Muscle of leg (tissue), 11 donors: ENCODE measurements around the gene GALNT9. TPM values are rescaled to one million over a fixed set of nuclear protein-coding genes. Genes with fewer than 3 reads are reported as not detected.

Experiments
- DNase-seq: peaks from one replicate; pipeline ENCODE4 v3.0.0; 2013
- H3K27ac ChIP-seq: one replicate; pipeline ENCODE4 v1.5.1; 2013; ENCODE audit warnings: mild to moderate bottlenecking, low read length, control low read depth
- H3K27me3 ChIP-seq: one replicate; pipeline ENCODE4 v1.6.1; 2013; ENCODE audit warnings: low read length; ENCODE audit not compliant: control insufficient read depth, insufficient read depth
- H3K36me3 ChIP-seq: one replicate; pipeline ENCODE4 v1.6.1; 2013; ENCODE audit warnings: low read length; ENCODE audit not compliant: control insufficient read depth, insufficient read depth
- H3K4me1 ChIP-seq: one replicate; pipeline ENCODE4 v1.6.1; 2013; ENCODE audit warnings: low read length; ENCODE audit not compliant: control insufficient read depth, insufficient read depth
- H3K4me3 ChIP-seq: one replicate; pipeline ENCODE4 v1.5.1; 2013; ENCODE audit warnings: low read length, control low read depth
- H3K9me3 ChIP-seq: replicated peaks from 2 replicates; pipeline ENCODE4 v1.6.1; 2013; ENCODE audit warnings: low read depth, low read length; ENCODE audit not compliant: control insufficient read depth
- WGBS: methylation state at CpG from one replicate; pipeline ENCODE4 v1.1.5; 2013; ENCODE audit warnings: missing lambda C conversion rate; ENCODE audit not compliant: insufficient coverage; 5-methylcytosine and 5-hydroxymethylcytosine counted together
- polyA plus RNA-seq, 8 donors: library from polyadenylated mRNA; unstranded; fragments of 120-200 nt; gene quantifications; one replicate each; pipeline versions ENCODE4 v1.2.1 to v1.2.3, GENCODE V29; 2013; ENCODE audit warnings: inconsistent platforms in 1 of 8, low replicate concordance in 1 of 8; ENCODE audit not compliant: insufficient read length in 8 of 8, insufficient read depth in 1 of 8
- total RNA-seq: library from RNA; stranded (reverse); fragments of 120-200 nt; gene quantifications from one replicate; pipeline ENCODE4 v1.2.4, GENCODE V29; 2013

GALNT9 gene
- total and polyA plus RNA-seq, 9 donors: 0.91 to 3.0 (median 2.0) TPM

DNA sequence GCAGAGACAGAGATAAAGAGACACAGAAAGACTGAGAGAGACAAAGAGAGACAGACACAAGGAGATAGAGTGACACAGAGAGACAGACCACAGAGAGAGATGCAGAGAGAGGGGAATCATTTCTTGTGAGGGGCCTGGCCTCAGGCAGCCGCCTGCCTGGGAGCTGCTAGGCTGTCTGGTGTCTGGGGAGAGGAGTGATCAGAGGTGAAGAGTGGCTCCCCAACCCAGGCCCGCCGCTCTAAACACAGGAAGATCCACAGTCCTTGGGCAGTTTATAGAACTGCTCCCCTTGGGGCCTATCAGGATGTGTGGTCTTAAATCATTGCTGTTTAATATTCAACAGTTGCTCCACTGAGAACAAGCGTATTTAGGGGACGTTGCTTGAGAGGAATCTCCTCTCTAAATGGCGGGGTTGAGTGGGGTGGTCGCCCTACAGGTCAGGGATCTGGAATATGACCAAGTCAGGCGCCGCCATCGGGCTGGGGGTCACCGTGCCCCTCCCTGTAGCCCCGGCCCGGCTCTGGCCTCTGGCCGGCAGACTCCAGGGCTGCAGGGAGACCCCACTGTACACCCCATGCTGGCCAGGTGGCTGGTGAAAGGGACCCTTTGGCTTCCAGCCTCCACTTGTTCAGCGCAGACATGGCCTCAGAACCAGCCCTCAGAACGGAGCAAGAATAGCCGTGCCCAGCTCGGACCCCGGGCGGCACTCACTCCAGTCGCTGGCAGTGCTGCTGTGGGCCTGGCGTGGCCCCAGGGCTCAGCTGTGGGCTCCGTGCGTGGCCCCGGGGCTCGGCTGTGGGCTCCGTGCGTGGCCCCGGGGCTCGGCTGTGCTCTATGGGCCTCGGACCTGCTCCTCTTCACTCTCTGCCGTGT, 89.4 kb downstream of the GALNT9 start:
- Histone ChIP-seq H3K4me1 (peaks cover 5% of the 10 kb centered on the region), H3K27ac (no peak overlapping the region), H3K9me3 (no peaks in the 10 kb centered on the region), H3K36me3 (no peaks in the 10 kb centered on the region), H3K27me3 (peaks cover 8% of the 10 kb centered on the region), H3K4me3 (no peak overlapping the region)
- no peak for DNase-seq
- 66% methylated on average over 21 of the region's 32 CpGs for WGBS

DNA sequence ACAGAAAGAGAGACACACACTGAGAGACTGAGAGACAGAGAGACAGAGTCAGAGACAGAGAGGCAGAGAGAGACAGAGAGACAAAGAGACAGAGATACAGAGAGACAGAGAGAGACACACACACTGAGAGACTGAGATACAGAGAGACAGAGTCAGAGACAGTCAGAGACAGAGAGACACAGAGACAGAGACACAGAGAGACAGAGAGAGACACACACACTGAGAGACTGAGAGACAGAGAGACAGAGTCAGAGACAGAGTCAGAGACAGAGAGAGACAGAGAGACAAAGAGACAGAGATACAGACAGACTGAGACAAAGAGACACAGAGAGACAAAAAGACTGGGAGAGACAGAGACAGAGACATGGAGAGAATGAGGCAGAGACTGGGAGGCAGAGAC, 90.0 kb downstream of the GALNT9 start:
- H3K4me3 ChIP-seq: no peak overlapping the region
- peaks cover 5% of the 10 kb centered on the region for H3K4me1 ChIP-seq
- no peak overlapping the region for H3K27ac ChIP-seq
- DNase-seq: no peak
- H3K27me3 ChIP-seq: peaks cover 8% of the 10 kb centered on the region
- H3K9me3 ChIP-seq: no peaks in the 10 kb centered on the region
- H3K36me3 ChIP-seq: no peaks in the 10 kb centered on the region

DNA sequence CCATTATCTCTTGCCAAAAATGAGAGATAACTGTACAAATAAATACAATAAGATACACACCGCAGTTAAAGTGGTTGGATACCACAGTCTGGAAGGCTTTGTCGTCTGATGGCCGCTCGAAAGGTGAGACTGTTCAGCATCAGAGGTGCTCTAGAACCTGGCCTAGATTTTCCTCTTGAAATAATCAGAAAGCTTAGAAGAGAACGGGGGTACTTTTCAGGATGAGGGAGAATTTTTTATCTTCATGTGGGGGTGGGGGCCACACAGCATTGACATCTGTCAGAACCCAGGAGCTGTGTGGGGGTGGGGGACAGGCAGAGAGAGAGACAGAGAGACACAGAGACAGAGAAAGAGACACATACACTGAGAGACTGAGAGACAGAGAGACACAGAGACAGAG, 90.5 kb downstream of the GALNT9 start:
- peaks cover 8% of the 10 kb centered on the region for H3K27me3 ChIP-seq
- no peak for DNase-seq
- H3K36me3 ChIP-seq: no peaks in the 10 kb centered on the region
- H3K27ac ChIP-seq: no peak overlapping the region
- H3K9me3 ChIP-seq: no peaks in the 10 kb centered on the region
- WGBS: 72% methylated on average over 3 of the region's 5 CpGs
- H3K4me1 ChIP-seq: peaks cover 5% of the 10 kb centered on the region
- H3K4me3 ChIP-seq: no peak overlapping the region

DNA sequence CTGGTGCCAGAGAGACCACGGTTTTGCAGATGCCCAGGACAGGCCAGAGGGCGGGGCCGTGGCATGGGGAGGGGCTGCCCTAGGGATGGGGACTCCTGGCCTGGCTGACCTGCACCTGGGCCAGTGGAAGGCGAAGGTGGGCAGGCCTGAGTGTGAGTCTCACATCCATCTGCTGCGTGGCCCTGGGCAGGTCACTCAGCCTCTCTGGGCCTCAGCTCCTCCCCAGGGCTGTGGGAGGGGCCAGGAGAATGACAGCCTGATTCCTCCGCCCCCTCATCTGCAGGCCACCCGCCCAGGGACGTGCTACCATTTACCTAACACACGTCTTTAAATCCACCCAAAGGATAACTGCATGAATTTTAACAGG, 90.9 kb downstream of the GALNT9 start:
- WGBS: 70% methylated on average over 4 of the region's 9 CpGs
- H3K4me1 ChIP-seq: peaks cover 5% of the 10 kb centered on the region

DNA sequence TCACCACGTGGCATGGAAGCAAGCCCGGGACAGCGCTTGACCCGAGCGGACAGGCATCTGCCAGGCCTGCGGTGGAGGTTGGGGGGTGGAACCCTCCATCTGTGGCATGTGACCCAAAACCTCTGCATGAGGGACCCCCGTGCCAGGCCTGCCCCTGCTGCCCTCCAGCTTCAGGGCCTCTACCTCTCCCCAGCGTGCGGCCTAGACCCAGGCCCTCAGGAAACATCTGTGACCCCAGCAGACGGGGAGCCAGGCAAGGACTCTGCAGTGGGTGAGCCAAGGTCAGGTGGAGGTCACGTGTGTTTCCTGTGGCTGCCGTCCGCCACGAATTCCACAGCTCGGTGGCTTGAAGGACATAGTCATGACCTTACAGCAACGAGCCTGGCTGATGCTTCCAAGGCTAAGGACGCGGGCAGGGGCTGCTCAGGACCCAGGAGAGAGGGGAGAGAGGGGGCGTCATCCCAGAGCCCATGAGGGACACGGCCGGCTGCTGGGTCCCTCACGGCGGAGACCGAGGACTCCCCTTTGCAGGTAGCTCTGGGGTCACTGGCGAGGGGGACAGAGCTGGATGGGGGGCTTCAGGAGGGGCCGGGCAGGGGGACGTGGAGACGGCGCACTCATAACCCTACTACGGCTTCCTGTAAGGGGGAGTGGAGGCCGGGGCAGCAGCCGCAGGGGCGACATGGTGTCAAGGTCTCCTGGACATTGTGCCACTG, 91.5 kb downstream of the GALNT9 start:
- peaks cover 6% of the 10 kb centered on the region for H3K27me3 ChIP-seq
- no peak for DNase-seq
- H3K4me3 ChIP-seq: no peak overlapping the region
- no peaks in the 10 kb centered on the region for H3K9me3 ChIP-seq
- no peak overlapping the region for H3K27ac ChIP-seq
- H3K4me1 ChIP-seq: peaks cover 5% of the 10 kb centered on the region
- H3K36me3 ChIP-seq: no peaks in the 10 kb centered on the region
- 66% methylated on average over 27 of the region's 33 CpGs for WGBS

More for the DNA sequence above, 90.9 kb downstream of the GALNT9 start:
- H3K36me3 ChIP-seq: no peaks in the 10 kb centered on the region
- H3K9me3 ChIP-seq: no peaks in the 10 kb centered on the region
- H3K27ac ChIP-seq: no peak overlapping the region
- no peak for DNase-seq
- no peak overlapping the region for H3K4me3 ChIP-seq
- peaks cover 7% of the 10 kb centered on the region for H3K27me3 ChIP-seq

DNA sequence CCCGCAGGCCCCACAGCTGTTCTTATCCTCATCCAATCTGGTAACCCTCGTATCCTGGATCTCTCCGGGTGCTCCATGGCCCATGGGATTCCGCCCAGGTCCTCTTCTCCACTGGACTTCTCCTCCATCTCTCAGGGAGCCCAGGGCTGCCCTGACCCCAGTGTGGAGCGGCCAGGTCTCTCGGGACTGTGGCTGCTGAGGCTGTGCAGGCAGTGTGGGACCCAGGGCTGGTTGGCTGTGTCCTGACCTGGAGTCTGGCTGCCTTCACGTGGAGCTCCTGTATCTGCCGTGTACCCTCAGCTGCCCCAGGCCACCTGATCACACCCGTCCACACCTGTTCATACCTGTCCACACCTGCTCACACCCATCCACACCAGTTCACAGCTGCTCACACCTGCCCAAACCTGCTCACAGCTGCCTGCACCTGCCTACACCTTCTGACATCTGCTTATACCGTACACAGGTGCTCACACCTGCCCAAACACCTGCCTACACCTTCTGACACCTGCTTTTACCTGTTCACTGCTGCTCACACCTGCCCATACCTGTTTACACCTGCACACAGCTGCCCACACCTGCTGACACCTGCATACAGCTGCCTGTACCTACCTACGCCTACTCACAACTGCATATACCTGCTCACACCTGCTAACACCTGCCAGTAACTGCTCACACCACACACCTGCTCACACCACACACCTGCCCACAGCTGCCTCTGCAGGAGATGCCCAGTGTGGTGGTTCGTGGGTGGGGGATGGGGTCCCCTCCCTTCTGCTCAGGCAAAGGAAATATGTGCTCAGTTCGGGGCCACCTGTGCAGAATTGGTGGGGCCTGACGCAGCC, 92.2 kb downstream of the GALNT9 start:
- no peaks in the 10 kb centered on the region for H3K9me3 ChIP-seq
- 84% methylated on average over 12 of the region's 14 CpGs for WGBS
- peaks cover 5% of the 10 kb centered on the region for H3K4me1 ChIP-seq
- no peak overlapping the region for H3K27ac ChIP-seq
- peaks cover 6% of the 10 kb centered on the region for H3K27me3 ChIP-seq
- no peak for DNase-seq
- H3K4me3 ChIP-seq: no peak overlapping the region
- no peaks in the 10 kb centered on the region for H3K36me3 ChIP-seq

DNA sequence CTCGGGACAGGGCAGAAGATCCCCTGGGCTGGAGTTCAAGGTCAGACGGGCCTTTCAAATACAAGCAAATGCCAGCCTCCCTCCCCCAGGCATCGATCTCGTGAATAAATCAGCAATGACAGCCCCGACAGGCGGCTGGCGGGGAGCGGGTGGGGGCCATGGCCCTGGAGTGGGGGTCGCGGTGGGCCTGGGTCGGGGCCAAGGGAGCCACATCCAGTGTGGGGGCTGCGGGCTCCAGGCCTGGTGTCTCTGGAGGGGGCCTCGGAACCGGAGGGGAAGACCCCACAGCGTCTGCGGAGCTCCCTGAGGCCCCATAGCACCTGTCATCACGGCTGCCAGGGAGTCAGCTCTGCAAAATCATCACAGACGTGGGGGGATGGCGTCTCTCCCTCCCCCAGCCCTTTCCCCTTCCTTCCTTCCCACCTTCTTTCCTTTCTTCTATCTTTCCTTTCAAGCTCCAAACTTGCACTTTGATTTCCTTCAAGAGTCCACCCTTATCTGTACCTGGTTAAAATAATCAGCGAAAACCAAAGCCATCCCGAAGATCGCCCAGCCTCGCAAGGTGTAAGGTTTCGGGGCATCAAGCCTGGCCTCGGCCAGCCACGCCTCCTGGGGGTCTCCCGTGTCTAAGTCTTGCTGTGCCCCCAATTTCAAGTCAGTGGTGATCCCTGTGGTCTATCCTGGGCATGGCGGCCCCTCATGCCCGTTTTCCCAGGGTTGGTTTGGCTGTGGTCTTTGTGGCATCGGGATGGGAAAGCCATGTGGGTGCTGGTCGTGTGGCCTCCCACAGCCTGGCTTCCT, 93.1 kb downstream of the GALNT9 start:
- Histone ChIP-seq H3K36me3 (no peaks in the 10 kb centered on the region), H3K4me1 (peaks cover 5% of the 10 kb centered on the region), H3K27me3 (peaks cover 6% of the 10 kb centered on the region), H3K9me3 (no peaks in the 10 kb centered on the region), H3K27ac (no peak overlapping the region), H3K4me3 (no peak overlapping the region)
- 63% methylated on average over 27 of the region's 31 CpGs for WGBS
- DNase-seq: no peak

DNA sequence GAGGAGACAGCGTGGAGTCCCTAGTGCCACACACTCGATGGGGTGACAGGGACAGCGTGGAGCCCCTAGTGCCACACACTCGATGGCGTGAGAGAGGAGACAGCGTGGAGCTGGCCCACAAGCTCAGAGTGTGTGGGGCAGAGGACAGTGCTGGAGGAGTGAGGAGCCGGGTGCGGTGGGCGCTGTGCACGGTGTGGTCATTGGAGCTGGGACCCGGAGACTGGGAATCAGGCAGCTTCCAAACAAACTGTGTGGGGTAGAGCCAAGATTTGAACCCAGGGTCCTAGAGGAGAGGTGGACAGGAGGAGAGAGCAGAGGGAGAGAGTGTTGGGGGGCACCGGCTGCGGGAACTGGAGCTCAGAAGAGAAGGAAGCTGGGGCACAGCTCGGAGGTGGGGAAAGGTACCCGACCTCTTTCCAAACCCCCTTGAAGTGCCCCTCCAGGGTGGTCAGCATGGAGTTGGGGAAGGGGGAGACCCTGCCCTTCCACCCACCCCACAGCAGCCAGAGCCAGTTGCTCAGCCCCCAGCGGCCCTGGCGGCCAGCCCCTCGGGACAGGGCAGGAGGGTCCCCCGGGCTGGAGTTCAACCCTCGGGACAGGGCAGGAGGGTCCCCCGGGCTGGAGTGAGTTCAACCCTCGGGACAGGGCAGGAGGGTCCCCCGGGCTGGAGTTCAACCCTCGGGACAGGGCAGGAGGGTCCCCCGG, 94.1 kb downstream of the GALNT9 start:
- Histone ChIP-seq H3K36me3 (no peaks in the 10 kb centered on the region), H3K4me1 (peaks cover 5% of the 10 kb centered on the region), H3K27ac (no peak overlapping the region), H3K4me3 (no peak overlapping the region), H3K27me3 (peaks cover 9% of the 10 kb centered on the region), H3K9me3 (no peaks in the 10 kb centered on the region)
- no peak for DNase-seq
- 83% methylated on average over 11 of the region's 25 CpGs for WGBS

DNA sequence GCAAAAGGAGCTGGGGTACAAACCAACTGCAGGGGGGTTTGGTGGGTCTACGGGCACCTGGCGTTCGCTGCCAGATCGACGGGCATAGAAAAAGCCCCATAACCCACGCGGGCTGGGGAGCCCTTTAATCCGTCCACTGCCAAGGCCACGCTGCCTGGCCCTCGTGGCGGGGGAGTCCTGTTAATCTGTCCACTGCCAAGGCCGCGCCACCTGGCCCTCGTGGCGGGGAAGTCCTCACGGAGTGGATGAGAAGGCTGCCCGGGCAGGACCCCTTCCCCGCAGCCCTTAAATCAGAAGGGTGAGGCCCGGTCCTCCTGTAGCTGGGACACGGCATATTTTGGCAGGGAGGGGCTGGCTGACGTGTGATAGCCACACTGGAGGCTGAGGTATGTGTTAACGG, 99.0 kb downstream of the GALNT9 start:
- DNase-seq: no peak
- H3K4me3 ChIP-seq: no peak overlapping the region
- peaks cover 36% of the 10 kb centered on the region for H3K27me3 ChIP-seq
- H3K9me3 ChIP-seq: no peaks in the 10 kb centered on the region
- 88% methylated on average over 21 of the region's 22 CpGs for WGBS
- H3K36me3 ChIP-seq: no peaks in the 10 kb centered on the region
- H3K27ac ChIP-seq: no peak overlapping the region
- H3K4me1 ChIP-seq: peaks cover 8% of the 10 kb centered on the region
